ENCODE measurements around the gene PRMT9.

PRMT9 gene

GRCh38 chr4:147620315-147620714 is 63.6 kb downstream of the PRMT9 start:
- DNase-seq (ENCODE audit: low read depth in 1 of 2, low spot score in 1 of 2): no peak

DNA sequence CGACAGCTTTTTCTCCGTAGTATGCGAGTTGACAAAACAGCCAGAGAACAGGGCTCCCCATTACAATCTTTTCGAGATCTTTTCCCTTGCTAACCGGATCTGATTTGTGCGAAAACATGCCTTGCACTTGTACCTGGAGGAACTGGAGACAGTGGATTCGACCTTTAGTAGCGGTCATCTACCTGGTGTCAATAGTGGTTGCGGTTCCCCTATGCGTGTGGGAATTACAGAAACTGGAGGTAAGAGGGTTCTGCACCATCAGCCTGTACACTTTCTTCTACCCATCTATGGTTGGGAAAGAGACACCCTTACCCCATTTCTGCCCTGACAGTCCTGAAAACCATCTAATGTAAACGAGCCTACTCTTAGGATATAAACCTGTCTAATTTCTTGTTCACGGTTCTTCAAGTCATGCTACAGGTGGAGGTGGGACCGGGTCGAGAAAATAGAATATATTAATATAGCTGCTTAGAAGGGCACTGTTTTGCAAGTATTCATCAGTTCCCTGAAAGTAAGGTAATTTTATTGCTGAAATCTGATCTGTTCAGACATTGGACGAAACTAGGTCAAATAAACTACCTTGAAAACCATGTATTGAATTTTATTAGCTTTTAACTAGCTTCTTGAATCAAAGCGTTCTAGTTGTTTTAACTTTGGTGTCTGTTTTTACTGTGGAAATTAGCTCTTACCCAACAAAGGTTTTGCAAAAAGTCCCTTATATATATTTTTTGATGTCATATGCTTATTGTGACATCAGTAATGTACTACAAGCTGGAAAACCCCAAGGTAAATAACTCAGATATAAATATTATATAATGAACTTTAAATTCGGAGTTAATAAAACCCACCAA is 65.9 kb downstream of the PRMT9 start:
- no peak for DNase-seq (ENCODE audit: low read depth in 1 of 2, low spot score in 1 of 2)

GRCh38 chr4:147617173-147617840 is 66.7 kb downstream of the PRMT9 start, which contains the start of gene TMEM184C:
TSS of gene TMEM184C (plus strand) at chr4:147617397. CDS start at chr4:147617957, 560 bp downstream.
- peak; percentile 97 to 99 for DNase-seq (ENCODE audit: low read depth in 1 of 2, low spot score in 1 of 2)

- DNase-seq (ENCODE audit: low read depth in 1 of 2, low spot score in 1 of 2): no peak
These were observed 67.2 kb downstream of the PRMT9 start for GRCh38 chr4:147616849-147617172.

GRCh38 chr4:147610686-147611085 is 73.3 kb downstream of the PRMT9 start:
- DNase-seq (ENCODE audit: low read depth in 1 of 2, low spot score in 1 of 2): no peak

- no peak for DNase-seq (ENCODE audit: low read depth in 1 of 2, low spot score in 1 of 2)
These were observed 76.5 kb downstream of the PRMT9 start for GRCh38 chr4:147607471-147607870.

- DNase-seq (ENCODE audit: low read depth in 1 of 2, low spot score in 1 of 2): no peak
These were observed 78.5 kb downstream of the PRMT9 start for GRCh38 chr4:147605499-147605898.

GRCh38 chr4:147599769-147600168 is 84.2 kb downstream of the PRMT9 start:
- no peak for DNase-seq (ENCODE audit: low read depth in 1 of 2, low spot score in 1 of 2)

- no peak for DNase-seq (ENCODE audit: low read depth in 1 of 2, low spot score in 1 of 2)
These were observed 84.8 kb downstream of the PRMT9 start for GRCh38 chr4:147599206-147599605.

DNA sequence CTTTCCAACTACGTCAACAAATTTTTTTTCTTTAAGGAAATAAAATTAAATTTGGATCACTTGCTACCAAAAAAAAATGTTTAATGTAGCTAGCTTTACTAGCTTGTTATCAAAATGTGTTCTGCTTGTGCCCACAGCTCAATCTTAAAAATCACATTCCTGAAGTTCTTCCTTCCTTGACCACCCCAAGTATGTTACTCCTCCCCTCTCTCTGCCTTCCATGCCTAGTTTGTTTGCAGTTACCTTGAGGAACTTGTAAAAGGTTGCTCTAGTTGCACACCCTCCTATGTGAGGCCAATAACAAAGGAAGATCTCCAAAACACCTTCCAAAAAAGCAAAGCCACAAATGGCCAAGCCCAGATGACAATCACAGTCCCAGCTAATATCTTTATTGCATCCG is 86.4 kb downstream of the PRMT9 start:
- no peak for DNase-seq (ENCODE audit: low read depth in 1 of 2, low spot score in 1 of 2)

DNA sequence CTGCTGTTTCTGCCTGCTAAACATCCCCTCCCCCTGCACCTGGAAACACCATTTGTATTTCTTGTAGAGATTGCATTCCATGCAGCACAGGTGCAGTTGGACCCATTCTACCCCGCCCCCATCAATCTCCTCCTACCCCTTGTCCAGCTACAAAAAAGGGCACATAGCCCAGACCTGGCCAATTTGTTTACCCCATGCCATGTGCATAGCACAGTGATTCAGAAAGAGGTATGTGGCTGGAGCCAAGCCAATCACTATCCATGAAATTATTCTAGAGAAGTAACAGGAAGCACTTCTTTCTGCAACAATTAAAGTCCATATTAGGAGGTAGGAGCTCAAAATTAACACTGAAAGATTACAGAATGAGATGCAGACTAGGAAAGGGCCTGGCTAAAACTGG is 87.0 kb downstream of the PRMT9 start:
- no peak for DNase-seq (ENCODE audit: low read depth in 1 of 2, low spot score in 1 of 2)

GRCh38 chr4:147596377-147596776 is 87.6 kb downstream of the PRMT9 start:
- no peak for DNase-seq (ENCODE audit: low read depth in 1 of 2, low spot score in 1 of 2)

GRCh38 chr4:147594578-147594977 is 89.4 kb downstream of the PRMT9 start:
- no peak for DNase-seq (ENCODE audit: low read depth in 1 of 2, low spot score in 1 of 2)

GRCh38 chr4:147594107-147594506 is 89.9 kb downstream of the PRMT9 start:
- DNase-seq (ENCODE audit: low read depth in 1 of 2, low spot score in 1 of 2): no peak

- no peak for DNase-seq (ENCODE audit: low read depth in 1 of 2, low spot score in 1 of 2)
These were observed 92.9 kb downstream of the PRMT9 start for GRCh38 chr4:147591106-147591505.

- DNase-seq (ENCODE audit: low read depth in 1 of 2, low spot score in 1 of 2): peak; percentile 3 to 5
These were observed 93.6 kb downstream of the PRMT9 start for GRCh38 chr4:147590249-147590920.

GRCh38 chr4:147589586-147589985 is 94.4 kb downstream of the PRMT9 start:
- DNase-seq (ENCODE audit: low read depth in 1 of 2, low spot score in 1 of 2): no peak
